Left renal pelvis (tissue), 4 donors: ENCODE measurements around the gene NFX1. TPM values are rescaled to one million over a fixed set of nuclear protein-coding genes. Genes with fewer than 3 reads are reported as not detected.
"Not testable (repeated sequence)": the region's sequence is repeated elsewhere in the genome, so short reads cannot be mapped to it uniquely, and the experiment has no call there.

Source experiments
- DNase-seq, 4 donors: peaks; one replicate each; pipeline ENCODE4 v3.0.0-alpha.2; 2013; ENCODE audit warnings: low read depth in 4 of 4, low spot score in 3 of 4
- polyA plus RNA-seq, 4 donors: library from polyadenylated mRNA; unstranded; fragments of 120-200 nt; gene quantifications; one replicate each; pipeline ENCODE4 v1.2.1, GENCODE V29; 2013; ENCODE audit not compliant: insufficient read length in 4 of 4

NFX1 gene
- polyA plus RNA-seq, 4 donors = 28.6 to 36.0 (median 32.7) TPM

GRCh38 chr9:33351547-33351946, 61.2 kb downstream of the NFX1 start:
- no peak for DNase-seq

- no peak for DNase-seq
These were observed 64.4 kb downstream of the NFX1 start for GRCh38 chr9:33354651-33355211.

GRCh38 chr9:33355933-33356332, 65.6 kb downstream of the NFX1 start:
- no peak for DNase-seq

DNA sequence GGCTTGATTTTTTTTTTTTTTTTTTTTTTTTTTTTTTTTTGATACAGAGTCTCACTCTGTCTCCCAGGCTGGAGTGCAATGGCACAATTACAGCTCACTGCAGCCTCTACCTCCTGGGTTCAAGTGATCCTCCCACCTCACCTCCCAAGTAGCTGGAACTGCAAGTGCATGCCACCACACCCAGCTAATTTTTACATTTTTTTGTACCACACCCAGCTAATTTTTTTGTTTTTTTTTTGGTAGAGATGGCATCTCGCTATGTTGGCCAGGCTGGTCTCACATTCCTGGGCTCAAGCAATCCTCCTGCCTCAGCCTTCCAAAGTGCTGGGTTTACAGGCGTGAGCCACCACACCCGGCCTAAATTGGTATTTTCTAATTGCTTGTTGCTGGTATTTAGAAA, 68.3 kb downstream of the NFX1 start:
- DNase-seq = not testable (repeated sequence)

DNA sequence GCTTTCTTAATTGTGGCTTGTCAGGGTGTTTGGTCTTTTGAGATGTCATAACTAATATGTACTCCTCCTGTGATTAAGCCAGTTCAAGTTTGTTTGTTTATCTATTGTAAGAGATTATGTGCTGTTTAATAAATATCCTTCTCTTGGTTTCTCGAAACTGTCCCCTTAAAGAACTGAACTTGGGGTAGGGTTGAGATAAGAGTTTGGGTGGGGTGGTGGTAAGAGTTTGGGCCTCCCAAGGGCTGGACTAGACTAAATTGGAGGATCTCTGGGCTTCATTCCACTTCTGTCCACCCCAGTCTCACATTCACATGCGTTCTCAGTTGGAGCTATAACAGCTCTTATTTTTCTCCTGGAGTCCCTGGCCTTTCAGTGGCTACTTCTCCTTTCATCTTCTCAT, 73.8 kb downstream of the NFX1 start:
- no peak for DNase-seq

DNA sequence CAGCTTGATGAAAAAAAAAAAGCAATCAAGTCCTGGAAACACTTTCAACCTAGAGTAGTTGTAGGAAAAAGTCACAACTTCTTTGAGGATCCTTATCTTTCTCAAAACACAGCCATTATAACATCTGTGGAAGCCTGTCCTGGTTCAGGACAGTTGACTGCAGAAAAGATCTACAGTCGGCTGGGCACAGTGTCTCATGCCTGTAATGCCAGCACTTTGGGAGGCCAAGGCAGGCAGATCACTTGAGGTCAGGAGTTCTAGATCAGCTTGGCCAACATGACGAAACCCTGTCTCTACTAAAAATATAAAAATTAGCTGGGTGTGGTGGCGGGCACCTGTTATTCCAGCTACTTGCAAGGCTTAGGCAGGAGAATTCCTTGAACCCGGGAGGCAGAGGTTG, 74.5 kb downstream of the NFX1 start:
- not testable (repeated sequence) for DNase-seq

DNA sequence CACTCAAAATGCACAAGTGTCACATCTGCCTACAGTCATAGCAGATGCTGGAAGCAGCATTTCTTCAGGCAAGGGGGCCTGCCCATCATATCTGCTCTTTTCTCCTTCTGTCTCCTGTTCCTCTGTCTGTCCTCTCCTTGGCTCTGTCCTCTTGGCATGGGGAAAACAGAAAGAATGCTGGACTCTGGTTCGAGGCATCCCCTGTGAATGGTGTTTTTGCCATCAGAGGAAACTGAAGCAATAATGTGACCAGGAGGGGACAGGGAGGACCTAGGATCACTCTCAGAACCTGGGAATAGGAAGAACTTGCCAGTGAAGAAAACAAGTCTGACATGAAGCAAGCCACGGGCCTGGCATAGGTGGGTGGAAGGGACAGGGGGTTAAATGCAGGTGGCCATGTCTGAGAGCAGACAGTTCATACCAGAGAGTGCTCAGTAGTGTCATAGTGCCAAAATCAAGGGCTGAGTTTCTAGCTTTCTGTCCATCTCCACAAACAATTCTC, 76.7 kb downstream of the NFX1 start:
- DNase-seq = no peak

- DNase-seq = no peak
These were observed 82.6 kb downstream of the NFX1 start for GRCh38 chr9:33372900-33373299.

GRCh38 chr9:33374190-33374589, 83.9 kb downstream of the NFX1 start:
- DNase-seq = no peak

GRCh38 chr9:33374634-33375237, 84.4 kb downstream of the NFX1 start:
- DNase-seq = peak in 3 of 4 donors; percentile 62 to 74 (median 64)

GRCh38 chr9:33375238-33375840, 85.0 kb downstream of the NFX1 start:
- DNase-seq = peak in 1 of 4 donors; percentile 44

- no peak for DNase-seq
These were observed 85.6 kb downstream of the NFX1 start for GRCh38 chr9:33375841-33376321.

GRCh38 chr9:33377089-33377715, 86.9 kb downstream of the NFX1 start:
- DNase-seq = no peak

- no peak for DNase-seq
These were observed 87.9 kb downstream of the NFX1 start for GRCh38 chr9:33378121-33378795.

DNA sequence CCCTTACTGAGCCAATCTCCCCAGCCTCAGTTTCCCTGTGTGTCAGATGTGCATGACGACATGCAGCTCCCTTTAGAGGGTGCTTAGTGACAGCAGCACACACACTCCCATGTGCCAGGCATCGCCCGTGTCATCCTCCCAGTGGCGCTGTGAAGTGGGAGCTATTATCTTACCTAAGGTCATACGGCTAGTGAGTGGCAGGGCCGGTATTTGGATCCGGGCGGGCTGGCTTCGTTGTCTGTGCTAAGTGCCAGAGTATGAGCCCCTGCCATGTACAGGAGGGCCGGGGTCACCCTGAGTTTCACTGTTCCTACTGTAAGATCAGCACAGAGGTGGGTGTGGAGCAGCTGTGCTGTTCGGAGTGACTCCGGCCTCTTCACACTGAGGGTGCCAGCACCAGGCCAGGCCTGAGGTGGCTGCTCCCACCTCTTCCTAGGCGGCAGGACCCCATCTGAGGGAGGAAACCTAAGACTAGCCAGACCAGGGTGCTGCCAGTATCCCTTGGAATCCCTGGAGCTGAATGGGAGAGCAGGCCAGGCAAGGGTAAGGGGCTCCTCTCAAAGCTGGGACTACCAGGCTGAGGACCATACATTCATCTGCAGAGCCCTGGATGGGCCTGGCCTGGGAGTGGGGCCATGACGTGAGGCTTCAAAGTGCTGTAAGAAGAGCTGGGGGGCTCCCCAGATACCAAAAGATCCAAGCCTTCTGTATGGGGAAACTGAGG, 89.5 kb downstream of the NFX1 start:
- DNase-seq = no peak

- DNase-seq = no peak
These were observed 90.2 kb downstream of the NFX1 start for GRCh38 chr9:33380390-33381094.

DNA sequence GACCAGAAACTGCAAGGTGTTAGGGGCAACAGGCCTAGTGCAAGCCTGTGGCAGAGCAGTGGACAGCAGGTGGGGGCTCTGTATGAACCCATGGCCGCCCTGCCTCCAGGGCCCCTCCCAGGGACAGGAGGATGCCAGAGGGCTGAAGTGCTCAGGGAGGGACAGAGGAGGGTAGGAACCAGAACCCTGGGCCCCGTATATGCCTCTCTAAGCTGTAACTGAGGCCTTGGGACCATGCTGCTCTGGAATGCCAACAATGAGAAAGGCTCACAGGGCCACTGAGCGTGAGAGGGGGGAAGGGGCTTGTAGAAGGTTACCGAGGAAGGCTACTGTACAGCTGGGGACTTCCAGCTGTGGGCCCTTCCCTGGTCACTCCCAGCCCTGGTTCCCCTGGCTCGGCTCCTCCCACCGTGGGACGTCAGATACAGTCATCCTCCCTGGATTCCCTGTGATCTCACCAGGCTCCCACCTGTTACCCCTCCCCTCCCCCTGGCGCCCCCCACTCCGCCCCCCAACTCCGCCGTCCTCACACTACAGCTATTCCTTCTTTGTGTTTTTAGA, 91.0 kb downstream of the NFX1 start:
- no peak for DNase-seq

DNA sequence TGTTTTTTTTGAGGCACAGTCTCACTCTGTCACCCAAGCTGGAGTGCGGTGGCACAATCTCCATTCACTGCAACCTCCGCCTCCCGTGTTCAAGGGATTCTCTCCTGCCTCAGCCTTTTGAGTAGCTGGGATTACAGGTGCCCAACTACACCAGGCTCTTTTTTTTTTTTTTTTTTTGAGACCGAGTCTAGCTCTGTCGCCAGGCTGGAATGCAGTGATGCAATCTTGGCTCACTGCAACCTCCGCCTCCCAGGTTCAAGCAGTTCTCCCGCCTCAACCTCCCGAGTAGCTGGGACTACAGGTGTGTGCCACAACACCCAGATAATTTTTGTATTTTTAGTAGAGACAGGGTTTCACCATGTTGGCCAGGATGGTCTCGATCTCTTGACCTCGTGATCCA, 92.1 kb downstream of the NFX1 start:
- not testable (repeated sequence) for DNase-seq

DNA sequence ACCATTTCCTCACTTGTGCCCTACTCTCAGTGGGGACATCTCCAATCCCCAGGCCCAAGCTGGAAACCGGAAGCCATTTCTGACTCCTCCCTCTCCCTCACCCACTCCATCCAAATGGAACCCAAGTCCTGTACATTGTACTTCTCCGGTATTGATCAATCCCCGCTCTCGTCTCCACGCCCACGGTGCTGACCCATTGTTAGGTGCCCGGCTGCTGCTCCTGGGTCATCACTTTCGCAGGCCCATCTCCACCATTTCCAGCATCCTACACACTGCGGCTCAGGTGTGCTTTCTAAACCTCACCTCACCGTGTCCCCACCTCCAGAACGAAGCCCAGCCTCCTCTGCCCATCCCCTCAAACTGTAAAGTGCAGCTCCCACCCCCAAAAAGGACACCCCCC, 93.1 kb downstream of the NFX1 start:
- not testable (repeated sequence) for DNase-seq
